Effector memory CD4-positive, alpha-beta T cell (primary cell): ENCODE results near the gene ABAT.

ENCODE experiments used
- DNase-seq, 3 donors: peaks; one replicate each; pipeline ENCODE4 v3.0.0-alpha.2; 2020
- H3K27ac ChIP-seq: 2 replicates; pipeline ENCODE4 v1.7.0; 2013; ENCODE audit warnings: mild to moderate bottlenecking, low read length, moderate library complexity; ENCODE audit not compliant: insufficient read depth, poor library complexity, severe bottlenecking
- H3K27me3 ChIP-seq: replicated peaks from 2 replicates; pipeline ENCODE4 v1.7.0; 2013; ENCODE audit warnings: mild to moderate bottlenecking, low read length; ENCODE audit not compliant: insufficient read depth, control insufficient read depth, poor library complexity, severe bottlenecking
- H3K36me3 ChIP-seq: 2 replicates; pipeline ENCODE4 v1.7.0; 2013; ENCODE audit warnings: mild to moderate bottlenecking, low read length, moderate library complexity; ENCODE audit not compliant: control insufficient read depth, insufficient read depth
- H3K4me1 ChIP-seq: 2 replicates; pipeline ENCODE4 v1.7.0; 2013; ENCODE audit warnings: low read length, mild to moderate bottlenecking; ENCODE audit not compliant: control insufficient read depth, insufficient read depth, poor library complexity, severe bottlenecking
- H3K4me3 ChIP-seq: 2 replicates; pipeline ENCODE4 v1.7.0; 2013; ENCODE audit warnings: low read length, low read depth, mild to moderate bottlenecking; ENCODE audit not compliant: insufficient read depth, poor library complexity, severe bottlenecking
- H3K9me3 ChIP-seq: 2 replicates; pipeline ENCODE4 v1.7.0; 2013; ENCODE audit warnings: mild to moderate bottlenecking, low read length, moderate library complexity; ENCODE audit not compliant: control insufficient read depth

The ABAT gene

DNA sequence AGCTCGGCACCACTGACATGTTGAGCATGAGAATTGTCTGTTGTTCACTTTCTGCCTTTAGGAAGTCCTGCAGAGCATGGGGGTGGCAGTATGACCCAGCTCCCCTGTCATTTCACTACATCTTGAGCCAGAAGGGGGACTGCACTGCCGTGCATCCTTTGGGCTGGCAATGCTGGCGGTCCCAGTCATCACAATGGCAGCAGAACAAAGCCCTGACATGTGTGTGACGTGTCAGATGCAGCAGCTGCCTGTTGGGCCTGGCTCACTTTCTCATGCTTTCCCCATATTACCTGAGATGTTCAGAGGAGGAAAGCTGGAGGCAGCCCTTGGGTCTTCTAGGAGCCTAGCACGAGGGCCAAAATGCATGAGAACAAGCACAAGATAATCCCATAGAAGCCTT, 6.3 kb upstream of the ABAT start:
- Histone ChIP-seq H3K36me3 (peaks cover 13% of the 10 kb centered on the region), H3K27ac (no peak overlapping the region), H3K4me3 (no peak overlapping the region), H3K9me3 (no peaks in the 10 kb centered on the region), H3K4me1 (no peaks in the 10 kb centered on the region), H3K27me3 (no peaks in the 10 kb centered on the region)
- DNase-seq = no peak

- DNase-seq = no peak
- Histone ChIP-seq H3K4me1 (peaks cover 3% of the 10 kb centered on the region), H3K27ac (no peak overlapping the region), H3K9me3 (no peaks in the 10 kb centered on the region), H3K4me3 (no peak overlapping the region), H3K27me3 (no peaks in the 10 kb centered on the region), H3K36me3 (peaks cover 13% of the 10 kb centered on the region)
Measured at GRCh38 chr16:8669481-8669880, 4.9 kb upstream of the ABAT start.

DNA sequence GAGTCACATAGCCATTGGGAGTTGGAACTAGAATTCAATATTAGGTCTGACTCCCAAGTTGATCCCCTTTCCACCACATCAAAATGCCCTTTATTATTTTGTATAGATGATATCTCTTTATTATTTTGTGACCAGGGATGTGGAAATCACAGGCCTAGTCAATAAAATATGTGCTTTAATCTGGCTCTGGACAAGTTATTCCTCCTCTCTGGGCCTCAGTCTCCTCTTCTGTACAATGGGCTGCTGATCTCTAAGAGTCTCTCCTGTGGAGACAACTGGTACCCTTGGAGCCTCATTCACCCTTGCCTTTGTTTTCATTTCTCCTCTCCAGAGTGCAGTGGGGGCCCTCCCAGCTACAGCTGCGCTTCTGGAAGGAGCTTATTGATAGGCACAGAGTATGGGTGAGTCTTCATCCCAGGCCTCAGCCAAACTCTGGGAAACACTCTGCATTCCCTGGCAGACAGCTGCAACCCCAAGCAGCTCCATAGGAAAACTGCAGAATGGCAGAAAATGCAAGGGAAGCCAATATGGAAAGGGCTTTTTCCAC, 4.3 kb upstream of the ABAT start:
- Histone ChIP-seq H3K4me3 (no peak overlapping the region), H3K36me3 (peaks cover 7% of the 10 kb centered on the region), H3K27ac (no peak overlapping the region), H3K4me1 (peaks cover 9% of the 10 kb centered on the region), H3K9me3 (no peaks in the 10 kb centered on the region), H3K27me3 (no peaks in the 10 kb centered on the region)
- DNase-seq = no peak

- H3K27ac ChIP-seq = peak overlapping the region; percentile 47
Measured at GRCh38 chr16:8673611-8674412, 605 bp upstream of the ABAT start.

GRCh38 chr16:8675183-8676159, 1.1 kb downstream of the ABAT start:
- peak; percentile 47 to 52 (median 48) for DNase-seq
- Histone ChIP-seq H3K4me1 (peaks cover 15% of the 10 kb centered on the region), H3K36me3 (no peaks in the 10 kb centered on the region), H3K27ac (no peak overlapping the region), H3K9me3 (no peaks in the 10 kb centered on the region), H3K4me3 (peak overlapping the region; percentile 83), H3K27me3 (no peaks in the 10 kb centered on the region)

More at GRCh38 chr16:8673611-8674412, 605 bp upstream of the ABAT start:
- peak overlapping the region; percentile 83 for H3K4me3 ChIP-seq
- H3K9me3 ChIP-seq = no peaks in the 10 kb centered on the region
- no peaks in the 10 kb centered on the region for H3K27me3 ChIP-seq
- no peak for DNase-seq
- no peaks in the 10 kb centered on the region for H3K36me3 ChIP-seq
- peaks cover 15% of the 10 kb centered on the region for H3K4me1 ChIP-seq

GRCh38 chr16:8676160-8676547, 1.7 kb downstream of the ABAT start:
- no peaks in the 10 kb centered on the region for H3K27me3 ChIP-seq
- H3K36me3 ChIP-seq = no peaks in the 10 kb centered on the region

DNA sequence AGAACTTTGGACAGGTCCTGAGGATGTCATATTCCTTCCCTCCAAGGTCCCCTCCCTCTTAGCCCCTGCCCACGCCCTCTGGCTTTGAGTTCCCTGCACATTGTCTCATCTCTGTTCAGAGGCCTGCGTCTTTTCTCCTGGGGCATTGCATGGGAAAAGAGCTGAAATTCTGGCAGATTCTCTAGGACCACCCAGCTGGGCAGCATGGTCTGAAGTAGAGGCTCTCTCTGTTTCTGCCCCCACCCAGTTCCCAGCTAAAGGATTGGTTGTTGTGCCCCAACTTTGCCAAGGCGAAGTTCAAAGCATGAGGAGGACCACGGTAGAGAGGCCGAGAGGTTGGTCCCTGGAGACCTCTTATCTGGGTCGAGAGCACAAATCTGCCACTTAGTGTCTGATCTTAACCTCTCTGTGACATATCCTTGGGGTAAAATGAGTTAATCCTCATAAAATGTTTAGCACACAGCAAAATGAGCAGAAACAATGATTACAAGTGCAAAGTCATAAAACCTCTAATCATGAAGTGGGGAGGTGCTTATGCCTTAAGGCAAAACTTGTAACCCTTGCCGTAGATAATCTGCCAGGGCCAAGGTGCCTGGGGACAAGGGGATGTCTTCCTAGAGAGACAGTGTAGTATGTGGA, 2.4 kb downstream of the ABAT start:
- no peak for DNase-seq
- Histone ChIP-seq H3K36me3 (no peaks in the 10 kb centered on the region), H3K4me1 (peaks cover 15% of the 10 kb centered on the region), H3K4me3 (no peak overlapping the region), H3K27ac (no peak overlapping the region), H3K27me3 (no peaks in the 10 kb centered on the region), H3K9me3 (no peaks in the 10 kb centered on the region)

More at GRCh38 chr16:8676160-8676547, 1.7 kb downstream of the ABAT start:
- no peak overlapping the region for H3K27ac ChIP-seq
- no peaks in the 10 kb centered on the region for H3K9me3 ChIP-seq
- DNase-seq = no peak
- H3K4me3 ChIP-seq = no peak overlapping the region
- peaks cover 15% of the 10 kb centered on the region for H3K4me1 ChIP-seq

- no peaks in the 10 kb centered on the region for H3K27me3 ChIP-seq
- DNase-seq = no peak
- H3K4me3 ChIP-seq = no peak overlapping the region
- H3K27ac ChIP-seq = no peak overlapping the region
- no peaks in the 10 kb centered on the region for H3K36me3 ChIP-seq
- H3K9me3 ChIP-seq = no peaks in the 10 kb centered on the region
- H3K4me1 ChIP-seq = peaks cover 15% of the 10 kb centered on the region
Measured at GRCh38 chr16:8677481-8677880, 3.1 kb downstream of the ABAT start.

DNA sequence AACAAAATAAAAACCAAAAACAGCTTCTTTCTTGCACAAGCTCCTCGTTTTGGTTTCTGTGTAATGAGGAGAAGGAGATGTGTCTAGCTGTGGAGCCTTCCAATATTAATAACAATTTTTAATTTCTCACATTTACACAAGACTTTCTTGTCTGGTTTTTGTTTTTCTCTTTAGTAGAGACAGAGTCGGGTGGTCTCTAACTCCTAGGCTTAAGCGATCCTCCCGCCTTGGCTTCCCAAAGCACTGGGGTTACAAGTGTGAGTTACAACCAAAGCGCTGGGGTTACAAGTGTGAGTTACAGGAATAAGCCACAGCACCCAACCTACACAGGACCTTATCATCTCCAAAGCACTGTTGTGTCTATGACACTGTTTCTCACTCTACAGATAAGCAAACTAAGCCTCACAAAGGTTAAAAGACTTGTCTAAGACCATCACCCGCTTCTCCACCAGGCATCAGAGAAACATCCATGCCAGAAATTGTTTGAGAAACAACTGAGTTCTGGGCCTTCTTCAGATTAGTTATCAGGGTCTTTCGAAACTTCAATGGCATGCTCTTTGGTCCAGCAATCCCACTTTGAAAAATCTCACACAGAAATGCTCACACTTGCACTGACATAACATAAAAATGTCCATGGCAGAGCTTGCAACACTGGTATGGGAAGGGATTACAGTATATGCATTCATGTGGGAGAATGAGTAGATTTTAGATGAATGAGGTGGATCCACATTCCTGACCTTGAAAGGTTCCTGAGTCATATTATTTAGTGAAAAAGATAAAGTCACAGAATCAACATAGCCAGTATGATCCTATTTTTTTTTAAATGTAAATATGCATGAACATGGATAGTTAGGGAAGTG, 3.9 kb downstream of the ABAT start:
- no peaks in the 10 kb centered on the region for H3K9me3 ChIP-seq
- H3K36me3 ChIP-seq = no peaks in the 10 kb centered on the region
- H3K4me3 ChIP-seq = no peak overlapping the region
- H3K27me3 ChIP-seq = no peaks in the 10 kb centered on the region
- H3K27ac ChIP-seq = no peak overlapping the region
- peaks cover 15% of the 10 kb centered on the region for H3K4me1 ChIP-seq
- no peak for DNase-seq
